Hypothalamus (tissue), 51 donors: ENCODE measurements around the gene RNU6-9.

Experiments used
- DNase-seq, 51 donors: peaks; one replicate each; lab custom pipeline; 2025; lab: John Stamatoyannopoulos, UW

The RNU6-9 gene

DNA sequence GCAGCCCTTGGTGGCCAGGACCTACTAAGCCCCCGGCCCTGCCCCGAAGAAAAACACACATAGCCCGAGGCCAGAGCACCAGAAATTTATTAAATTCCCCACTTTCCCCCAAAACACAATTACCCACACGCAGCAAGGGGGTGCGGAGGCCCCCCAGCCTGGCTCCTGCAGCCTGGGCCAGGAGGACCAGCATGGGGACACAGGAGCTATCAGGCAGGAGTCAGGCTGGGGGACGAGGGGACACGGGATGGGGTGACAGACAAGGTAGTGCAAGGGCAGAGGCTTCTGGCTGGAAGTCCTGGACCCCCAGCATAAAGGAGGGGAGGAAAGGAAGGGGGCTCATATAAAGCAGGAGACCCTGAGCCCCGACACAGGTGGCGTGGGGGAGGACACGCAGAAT lies 3.1 kb downstream of the RNU6-9 start:
- DNase-seq: no peak

DNA sequence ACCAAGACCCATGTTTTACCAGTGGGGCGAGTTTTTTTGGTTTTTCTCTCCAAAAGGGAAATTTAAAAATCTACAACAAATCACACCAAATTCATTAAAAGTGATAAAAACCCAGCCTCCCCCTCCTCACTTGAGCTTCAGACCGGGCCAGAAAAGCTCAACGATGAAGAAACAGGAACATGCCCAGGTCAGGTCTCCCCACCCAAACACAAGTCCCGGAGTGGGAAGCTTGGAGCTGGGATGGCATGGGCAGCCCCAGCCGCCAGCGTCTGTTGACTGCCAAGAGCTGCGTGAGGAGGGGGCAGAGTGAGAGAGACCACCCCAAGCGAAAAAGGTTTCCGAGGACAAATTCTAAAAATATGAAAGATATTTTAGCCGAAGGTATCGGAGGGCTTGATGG lies 3.7 kb downstream of the RNU6-9 start:
- no peak for DNase-seq

DNA sequence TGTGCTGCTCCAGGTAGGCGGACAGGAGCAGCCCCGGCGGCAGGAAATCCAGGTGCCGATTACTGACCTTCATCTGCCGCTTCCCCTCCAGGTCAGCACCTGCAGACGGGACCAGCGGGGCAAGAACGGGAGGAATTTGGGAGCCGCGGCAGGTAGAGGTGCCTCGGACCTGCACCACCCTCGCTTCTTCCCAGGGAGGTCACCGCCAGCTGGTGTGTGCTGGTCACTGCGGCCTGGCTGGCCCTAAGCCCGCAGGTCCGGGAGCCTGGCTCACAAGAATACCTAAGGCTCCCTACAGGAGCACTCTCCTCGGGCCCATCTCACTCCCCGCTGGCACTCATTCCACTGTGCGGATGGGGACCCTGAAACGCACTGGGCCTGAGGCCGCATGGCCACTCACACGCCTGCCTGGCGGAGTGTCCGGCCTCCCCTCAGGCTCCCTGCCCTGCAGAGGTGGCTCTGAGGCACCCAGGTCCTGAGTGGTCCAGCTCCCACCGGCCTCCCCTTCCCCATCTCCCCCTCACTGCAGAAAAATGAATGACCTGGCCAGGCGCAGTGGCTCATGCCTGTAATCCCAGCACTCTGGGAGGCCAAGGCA lies 4.3 kb downstream of the RNU6-9 start:
- no peak for DNase-seq

DNA sequence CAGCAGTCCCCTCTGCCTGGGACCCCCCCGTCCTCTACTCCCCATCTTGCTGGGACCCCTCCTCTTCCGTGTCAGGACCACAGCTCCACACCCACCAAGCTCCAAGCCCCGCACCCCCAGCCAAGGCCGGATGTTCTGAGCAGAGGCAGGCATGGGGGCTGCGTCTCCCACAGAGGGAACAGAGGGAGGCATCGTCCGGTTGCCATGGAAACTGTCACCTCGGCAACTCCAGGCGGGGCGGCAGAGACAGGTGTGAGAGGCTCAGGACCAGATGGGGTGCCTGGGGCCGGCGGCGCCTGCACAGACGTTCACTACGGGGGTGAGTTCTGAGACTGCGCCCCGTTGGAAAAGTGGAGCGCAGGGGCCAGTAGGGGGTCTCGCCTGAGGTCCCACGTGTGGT lies 5.4 kb downstream of the RNU6-9 start:
- DNase-seq: peak in 25 of 51 donors; percentile 12 to 76 (median 47)

DNA sequence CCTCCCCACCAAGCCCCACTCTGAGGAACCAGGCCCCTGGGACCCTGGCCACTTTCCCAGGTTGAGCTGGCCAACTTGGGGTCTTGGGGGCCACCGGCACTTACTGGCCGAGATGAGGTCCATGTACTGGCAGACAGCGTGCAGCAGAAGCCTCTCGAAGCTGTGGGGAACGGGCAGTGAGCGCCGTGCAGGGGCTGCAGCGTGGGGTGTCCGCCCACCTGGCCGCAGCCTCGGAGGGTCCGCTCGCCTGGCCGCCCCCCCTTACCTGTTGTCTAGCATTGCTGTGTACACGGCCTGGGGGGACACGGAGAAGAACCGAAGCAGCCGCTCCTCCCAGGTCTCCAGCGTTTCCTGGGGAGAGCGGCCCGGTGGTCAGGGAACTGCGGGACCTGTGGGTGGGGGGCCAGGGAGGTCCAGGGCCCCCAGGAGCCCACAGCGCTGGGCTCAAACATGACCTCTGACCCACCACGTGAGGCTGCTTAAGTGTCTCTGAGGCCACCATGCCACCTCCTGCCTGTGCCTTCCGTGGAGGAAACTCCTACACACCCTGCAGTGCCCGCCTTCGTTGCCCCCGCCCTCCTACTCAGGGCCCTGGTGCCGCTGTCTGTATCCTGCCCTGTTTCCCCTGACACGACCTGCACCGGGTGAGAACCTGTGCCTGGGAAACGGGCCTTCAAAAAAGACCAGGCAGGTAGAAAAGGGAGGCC lies 6.2 kb downstream of the RNU6-9 start:
- no peak for DNase-seq

DNA sequence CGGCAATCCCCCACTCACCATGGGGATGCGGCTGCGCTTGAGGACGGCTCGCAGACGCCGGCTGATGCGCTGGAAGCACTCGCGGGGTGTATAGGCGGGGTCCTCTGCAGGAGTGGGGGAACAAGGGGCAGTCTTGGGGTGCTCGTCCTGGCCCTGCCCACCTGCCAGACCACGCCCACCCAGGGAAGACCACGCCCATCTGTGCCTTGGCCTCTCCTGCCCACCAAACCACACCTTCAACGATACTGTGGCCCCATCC lies 6.7 kb downstream of the RNU6-9 start:
- DNase-seq: no peak

DNA sequence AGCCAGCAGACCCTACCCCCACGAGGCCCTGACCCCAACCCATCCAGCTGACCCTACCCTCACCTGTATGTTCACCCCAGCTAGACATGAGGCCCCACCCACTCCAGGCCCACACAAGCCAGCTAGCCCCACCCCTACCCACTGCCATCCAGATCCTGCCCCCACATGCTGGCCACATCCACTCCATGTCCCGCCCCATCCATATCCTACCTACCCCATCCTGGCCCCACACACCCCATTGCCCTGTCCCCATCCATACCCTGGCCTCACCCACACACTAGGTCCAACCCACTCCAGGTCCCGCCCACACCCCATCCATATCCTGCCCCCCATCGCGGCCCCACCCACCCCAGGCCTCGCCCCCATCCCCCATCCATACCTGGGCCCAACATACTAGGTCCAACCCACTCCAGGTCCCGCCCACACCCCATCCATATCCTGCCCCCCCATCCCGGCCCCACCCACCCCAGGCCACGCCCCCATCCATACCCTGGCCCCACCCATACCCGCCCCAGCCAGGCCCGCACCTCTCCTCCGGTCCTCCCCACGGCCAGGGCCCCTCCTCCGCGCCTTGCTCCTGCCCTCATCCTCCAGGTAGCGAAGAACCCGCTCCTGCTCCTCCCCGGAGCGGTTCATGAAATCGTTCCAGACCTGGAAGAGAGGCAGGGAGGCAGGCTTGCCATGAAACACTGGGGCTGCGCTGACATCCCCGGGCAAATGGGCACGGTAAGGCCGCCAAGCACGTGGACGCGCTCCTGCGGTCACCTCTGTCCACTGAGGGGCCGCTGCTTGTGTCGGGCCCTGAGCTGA lies 7.2 kb downstream of the RNU6-9 start:
- no peak for DNase-seq

DNA sequence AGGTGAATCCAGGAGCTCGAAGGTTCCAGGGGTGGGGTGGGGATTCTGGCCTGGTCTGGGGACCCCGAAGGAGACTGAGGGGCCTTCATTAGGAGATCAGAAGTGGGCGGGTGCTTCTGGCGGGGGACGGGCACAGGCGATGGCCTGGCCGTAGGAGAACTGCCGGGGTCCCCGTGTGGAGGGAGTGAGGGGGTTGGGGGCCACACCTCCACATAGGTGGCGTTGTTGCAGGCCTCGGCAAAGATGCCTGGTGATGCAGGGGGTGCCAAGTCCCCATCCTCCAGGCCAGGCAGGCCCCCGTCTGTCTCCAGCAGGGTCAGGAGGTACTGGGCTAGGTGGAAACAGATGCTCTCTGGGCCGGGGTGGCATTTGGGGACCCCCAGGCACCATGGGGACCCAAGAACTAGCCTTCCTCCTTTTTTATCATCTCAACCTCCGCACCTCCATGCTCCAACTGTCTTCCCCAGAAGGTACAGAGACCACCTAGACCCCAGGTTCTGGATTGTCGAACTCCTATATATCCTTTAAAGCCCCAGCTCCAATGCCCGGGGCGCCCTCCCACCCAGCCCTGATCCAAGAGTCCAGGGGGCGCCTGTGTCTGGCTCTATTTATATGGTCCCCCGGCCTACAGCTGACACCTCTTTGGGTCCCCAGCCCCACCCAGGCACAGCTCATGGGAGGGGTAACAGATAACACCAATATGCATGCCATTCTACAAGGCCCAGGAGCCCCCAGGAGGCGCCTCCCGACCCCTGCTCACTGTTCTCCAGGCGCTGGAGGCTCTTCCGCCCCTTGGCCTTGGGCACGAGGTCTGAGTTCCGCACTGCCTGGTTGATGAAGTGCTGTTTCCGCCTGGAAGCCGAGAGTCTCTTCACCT lies 8.2 kb downstream of the RNU6-9 start:
- DNase-seq: no peak

DNA sequence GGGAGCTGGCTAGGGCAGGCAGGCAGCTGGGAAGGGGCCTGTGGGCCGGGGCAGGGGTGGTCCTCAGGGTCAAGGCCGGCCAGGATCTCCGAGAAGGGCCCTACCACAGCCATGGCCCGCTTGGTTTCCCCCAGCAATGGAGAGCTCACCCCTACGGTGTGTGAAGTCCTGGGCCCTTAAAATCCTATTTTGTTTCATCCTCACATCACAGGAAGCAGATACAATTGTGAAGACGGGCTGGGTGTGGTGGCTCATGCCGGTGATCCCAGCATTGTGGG lies 8.7 kb downstream of the RNU6-9 start:
- no peak for DNase-seq

DNA sequence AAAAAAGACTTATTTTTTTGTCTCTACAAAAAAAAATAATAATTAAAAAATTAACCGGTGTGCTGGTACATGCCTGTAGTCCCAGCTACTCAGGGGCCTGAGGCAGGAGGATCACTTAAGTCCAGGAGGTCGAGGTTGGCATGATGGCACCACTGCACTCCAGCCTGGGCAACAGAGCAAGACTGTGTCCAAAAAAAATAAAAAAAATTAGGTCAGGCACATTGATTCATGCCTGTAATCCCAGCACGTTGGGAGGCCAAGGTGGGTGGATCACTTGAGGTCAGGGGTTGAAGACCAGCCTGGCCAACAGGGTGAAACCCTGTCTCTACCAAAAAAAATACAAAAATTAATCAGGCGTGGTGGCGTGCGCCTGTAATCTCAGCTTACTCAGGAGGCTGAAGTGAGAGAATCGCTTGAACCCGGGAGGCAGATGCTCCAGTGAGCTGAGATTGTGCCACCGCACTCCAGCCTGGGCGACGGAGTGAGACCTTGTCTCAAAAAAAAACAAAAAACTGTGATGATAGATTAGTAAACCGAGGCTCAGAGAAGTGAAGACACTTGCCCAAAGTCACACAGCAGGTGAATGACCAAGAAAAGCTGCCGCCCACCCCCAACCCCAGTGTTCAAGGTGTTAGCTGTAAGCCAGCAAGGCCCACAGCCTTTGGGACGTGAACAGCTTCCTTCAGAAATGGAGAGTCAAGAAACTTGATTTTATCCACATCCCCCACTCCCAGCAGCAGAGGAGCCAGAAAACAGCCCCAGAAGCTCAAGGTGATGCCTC lies 9.4 kb downstream of the RNU6-9 start:
- no peak for DNase-seq

DNA sequence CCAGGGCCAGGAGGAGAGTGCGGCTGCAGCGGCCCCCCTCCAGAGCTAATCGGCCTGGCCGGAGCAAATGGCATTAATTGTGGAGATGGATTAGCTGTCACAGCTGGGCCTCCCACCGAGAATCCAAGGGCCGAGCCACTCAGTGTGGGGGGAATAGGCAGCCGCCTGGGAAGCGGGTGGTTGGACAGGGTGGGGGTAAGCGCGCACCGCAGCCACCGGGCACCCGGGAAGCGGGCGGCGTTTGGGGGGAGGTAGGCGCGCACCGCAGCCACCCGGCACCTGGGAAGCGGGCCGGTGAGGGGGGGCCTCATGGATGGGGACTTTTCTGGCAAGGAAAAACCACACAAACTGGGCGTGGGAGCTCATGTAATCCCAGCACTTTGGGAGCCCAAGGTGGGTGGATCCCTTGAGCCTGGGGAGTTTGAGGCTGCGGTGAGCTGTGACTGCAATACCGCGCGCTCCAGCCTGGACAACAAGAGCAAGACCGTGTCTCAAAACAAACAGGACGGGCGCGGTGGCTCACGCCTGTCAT lies 10.0 kb downstream of the RNU6-9 start:
- DNase-seq: no peak

DNA sequence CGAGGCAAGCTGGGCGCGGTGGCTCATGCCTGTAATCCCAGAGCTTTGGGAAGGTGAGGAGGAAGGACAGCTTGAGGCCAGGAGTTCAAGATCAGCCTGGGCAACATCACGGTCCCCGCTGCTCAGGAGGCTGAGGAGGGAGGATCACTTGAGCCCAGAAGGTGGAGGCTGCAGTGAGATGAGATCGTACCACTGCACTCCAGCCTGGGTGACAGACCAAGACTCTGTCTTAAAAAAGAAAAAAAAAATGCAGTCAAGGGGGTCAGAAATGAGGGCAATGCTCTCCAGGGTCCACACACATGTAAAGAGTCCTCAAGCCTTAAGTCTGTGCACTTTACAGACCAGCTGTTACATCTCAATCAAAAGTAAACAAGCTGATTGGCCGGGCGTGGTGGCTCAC lies 11.3 kb downstream of the RNU6-9 start:
- no peak for DNase-seq

DNA sequence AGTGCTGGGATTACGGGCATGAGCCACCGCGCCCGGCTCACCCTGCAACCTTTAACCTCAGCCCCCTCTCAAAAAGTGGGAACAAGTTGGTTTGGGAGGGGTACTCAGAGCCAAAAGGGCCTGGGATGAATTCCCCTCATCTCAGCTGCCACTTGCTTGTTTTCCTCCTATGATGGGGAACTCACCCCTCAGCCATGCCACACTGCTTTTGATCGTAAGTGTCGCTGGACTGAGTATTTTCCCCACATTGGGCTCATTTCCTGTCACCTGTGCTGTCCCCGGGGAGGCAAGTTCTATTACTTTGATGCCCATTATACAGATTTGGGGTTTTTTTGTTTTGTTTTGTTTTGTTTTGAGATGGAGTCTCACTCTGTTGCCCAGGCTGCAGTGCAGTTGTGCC lies 13.2 kb downstream of the RNU6-9 start:
- DNase-seq: no peak

DNA sequence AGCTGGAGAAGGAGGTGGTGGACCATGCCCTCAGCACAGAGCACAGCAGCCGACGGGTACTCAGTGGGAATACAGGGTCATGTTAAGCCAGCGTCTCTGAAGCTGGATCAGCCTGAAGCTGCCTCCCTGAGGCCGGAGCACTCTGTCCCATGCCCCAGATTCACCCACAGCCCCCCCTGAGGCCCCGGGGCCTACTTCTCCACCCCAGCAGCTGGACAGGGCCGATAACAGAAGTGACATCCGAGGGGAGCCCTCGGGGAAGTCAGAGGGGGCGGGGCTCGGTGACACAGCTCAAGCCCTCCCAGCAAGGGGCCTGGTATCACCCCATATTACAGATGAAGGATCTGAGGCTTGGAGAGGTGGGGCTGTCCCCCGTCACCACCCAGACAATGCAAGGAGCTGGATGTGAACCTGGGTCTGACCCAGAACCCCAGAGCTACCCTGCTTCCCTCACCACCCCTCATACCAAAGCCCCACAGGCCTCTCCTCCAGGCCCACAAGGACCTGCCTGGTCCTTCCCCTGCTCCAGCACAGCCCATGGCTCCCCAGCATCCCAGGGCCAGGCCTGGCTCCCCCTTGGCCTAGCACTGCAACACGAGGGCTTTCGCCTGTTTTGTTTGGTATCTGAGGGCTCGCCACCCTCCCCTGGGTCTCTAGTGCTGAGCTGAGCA lies 14.0 kb downstream of the RNU6-9 start:
- no peak for DNase-seq

DNA sequence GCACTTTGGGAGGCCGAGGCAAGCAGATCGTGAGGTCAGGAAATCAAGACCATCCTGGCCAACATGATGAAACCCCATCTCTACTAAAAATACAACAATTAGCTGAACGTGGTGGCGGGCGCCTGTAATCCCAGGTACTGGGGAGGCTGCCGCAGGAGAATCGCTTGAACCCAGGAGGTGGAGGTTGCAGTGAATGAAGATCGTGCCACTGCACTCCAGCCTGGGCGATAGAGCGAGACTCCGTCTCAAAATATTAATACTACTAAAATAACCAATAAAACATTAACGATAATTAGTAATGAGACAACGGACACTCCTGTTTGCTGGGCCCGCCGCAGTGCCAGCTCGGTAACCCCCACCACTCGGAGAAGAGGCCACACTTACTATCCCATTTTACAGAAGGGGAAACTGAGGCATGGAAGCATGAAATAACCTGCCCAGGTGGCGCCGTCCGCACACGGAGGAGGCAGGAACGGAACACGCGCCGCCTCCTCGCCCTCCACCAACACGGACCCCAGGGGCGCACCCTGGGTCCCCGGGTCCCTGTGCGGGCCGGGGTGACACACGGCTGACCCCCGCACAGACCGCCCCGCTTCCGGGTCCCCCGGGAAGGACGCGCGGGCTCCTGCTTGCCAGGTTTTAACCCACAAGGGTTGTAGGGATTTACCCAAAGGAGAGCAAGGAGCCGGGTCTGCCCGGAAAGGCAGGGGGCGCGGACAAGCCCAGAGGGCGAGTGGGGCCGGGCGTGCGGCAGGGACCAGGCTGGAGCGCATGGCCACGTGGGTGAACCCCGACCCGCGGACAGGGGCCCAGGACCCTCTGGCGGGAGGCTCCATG lies 18.1 kb downstream of the RNU6-9 start:
- no peak for DNase-seq

DNA sequence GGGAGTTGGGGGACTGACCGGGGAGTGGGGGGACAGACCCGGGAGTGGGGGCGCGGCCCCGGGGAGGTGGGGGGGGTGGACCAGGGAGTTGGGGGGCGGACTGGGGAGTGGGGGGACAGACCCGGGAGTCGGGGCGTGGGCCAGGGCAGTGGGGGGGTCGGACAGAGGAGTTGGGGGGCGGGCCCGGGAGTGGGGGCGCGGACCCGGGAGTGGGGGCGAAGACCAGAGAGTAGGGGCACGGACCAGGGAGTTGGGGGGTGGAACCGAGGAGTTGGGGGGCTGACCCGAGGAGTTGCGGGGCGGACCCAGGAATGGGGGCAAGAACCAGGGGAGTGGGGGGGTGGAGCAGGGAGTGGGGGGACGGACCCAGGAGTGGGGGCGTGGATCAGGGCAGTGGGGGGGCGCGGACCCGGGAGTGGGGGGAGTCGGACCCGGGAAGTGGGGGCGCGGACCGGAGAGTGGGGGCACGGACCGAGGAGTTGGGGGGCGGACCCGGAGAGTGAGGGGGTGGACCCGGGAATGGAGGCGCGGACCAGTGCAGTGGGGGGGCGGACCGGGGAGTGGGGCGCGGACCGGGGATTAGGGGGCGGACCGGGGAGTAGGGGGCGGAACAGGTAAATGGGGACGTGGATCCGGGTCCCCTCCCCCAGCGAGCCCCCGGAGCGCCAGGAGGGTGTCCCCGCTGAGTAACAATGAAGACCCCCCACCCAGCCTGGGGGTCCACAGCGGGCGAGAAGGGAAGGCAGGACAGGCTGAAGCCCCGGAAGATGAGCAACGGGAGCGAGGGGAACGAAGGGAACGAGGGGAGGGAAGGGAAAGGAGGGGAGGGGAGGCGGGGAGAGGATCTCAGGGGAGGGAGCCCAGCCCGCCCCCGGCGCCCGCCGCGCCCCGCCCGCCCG lies 19.1 kb downstream of the RNU6-9 start:
- DNase-seq: no peak

DNA sequence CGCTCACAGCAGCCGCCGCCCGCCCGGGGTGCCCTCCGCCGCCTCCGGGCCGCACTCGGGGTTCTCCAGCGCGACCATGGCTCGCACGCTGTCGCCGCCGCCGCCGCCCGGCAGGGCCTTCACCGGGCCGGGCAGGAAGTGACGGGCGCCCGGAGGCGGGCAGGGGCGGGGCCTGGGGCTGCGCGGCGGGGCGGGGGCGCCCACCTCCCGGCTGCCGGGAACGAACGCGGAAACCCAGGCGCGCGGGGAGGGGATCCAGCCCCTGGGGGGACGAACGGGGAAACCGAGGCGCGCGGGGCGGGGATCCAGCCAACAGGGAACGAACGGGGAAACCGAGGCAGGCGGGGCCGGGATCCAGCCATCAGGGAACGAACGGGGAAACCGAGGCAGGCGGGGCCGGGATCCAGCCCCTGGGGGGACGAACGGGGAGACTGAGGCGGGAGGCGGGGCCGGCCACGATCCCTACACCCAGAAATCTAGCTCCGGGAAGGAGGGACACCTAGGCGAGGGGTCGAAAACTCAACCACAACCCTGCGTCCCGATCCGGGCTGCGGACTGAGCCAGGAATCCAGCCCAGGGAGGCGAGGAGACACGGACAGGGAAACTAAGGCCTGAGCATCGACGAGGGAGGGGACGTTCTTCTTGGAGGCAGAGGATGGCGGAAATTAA lies 19.9 kb downstream of the RNU6-9 start, which contains the start of gene R3HDM4:
Gene R3HDM4, minus strand, starts transcription at position 140 of the 669 bp plus-strand sequence. Its CDS starts 62 bp downstream, at position 78.
- peak in 48 of 51 donors; percentile 23 to 87 (median 63) for DNase-seq
